KOPT-K1 (cell line): ENCODE data around the gene XYLT2.
A peak's percentile ranks its signal among the peaks of the same experiment; 100 is the strongest.
"Not testable (repeated sequence)": the region's sequence is repeated elsewhere in the genome, so short reads cannot be mapped to it uniquely, and the experiment has no call there.

Source experiments
- H3K27ac ChIP-seq: fragments of 200-600 bp; sonication (generic); 2 replicates; pipeline ENCODE4 v1.5.1; 2016; ENCODE audit warnings: antibody characterized with exemption, mild to moderate bottlenecking, low read depth, low read length; ENCODE audit not compliant: poor library complexity, severe bottlenecking
- H3K36me3 ChIP-seq: fragments of 200-600 bp; sonication (generic); 2 replicates; pipeline ENCODE4 v1.5.1; 2017; ENCODE audit warnings: antibody characterized with exemption, mild to moderate bottlenecking, low read length, moderate library complexity; ENCODE audit not compliant: insufficient read depth
- H3K9me3 ChIP-seq: fragments of 200-600 bp; sonication (generic); 2 replicates; pipeline ENCODE4 v1.5.1; 2017; ENCODE audit warnings: antibody characterized with exemption, low read length, mild to moderate bottlenecking; ENCODE audit not compliant: insufficient read depth, poor library complexity, severe bottlenecking

Gene XYLT2

DNA sequence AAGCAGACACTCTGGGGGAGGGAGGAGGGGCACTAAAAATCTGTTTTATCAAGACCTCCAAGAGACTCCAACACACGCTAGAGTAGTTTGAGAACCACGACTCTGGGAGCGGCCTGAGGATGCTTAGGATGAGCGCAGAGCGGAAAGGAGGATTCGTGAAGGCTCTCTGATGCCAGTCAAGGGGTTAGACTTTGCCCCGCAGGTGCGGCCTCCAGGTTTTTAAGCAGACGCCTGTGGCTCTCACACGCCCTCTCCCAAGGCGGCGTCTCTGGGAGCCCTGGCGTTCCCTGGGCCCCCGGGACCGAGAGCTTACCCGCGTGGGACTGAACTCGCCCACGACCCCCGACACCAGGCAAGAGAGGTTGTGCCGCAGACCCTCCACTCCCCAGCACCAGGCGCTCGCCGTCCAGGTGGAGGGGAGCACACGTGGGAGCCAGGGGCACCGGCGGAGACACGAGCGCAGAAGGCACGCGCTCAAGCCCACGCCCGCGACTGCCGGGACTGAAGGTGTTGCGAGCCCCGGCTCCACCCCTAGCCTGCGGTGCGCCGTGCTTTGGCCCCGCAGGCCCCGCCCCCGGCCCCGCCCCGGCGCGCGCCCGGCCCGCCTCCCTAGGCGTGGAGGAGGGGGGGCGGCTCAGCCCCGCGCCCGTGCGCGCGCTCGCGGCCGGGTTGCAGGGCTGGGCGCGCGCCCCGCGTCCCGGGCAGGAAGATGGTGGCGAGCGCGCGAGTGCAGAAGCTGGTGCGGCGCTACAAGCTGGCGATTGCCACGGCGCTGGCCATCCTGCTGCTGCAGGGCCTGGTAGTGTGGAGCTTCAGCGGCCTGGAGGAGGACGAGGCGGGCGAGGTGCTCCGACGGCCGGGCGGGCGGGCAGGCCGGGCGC, at the start of gene XYLT2:
Gene XYLT2 (plus strand): TSS at position 695 of the 881 bp plus-strand sequence. CDS start 15 bp downstream, at position 710.
- H3K9me3 ChIP-seq: peaks cover 7% of the 10 kb centered on the region
- H3K36me3 ChIP-seq: no peaks in the 10 kb centered on the region
- peak within 1 kb of the TSS; percentile 56 for H3K27ac ChIP-seq

DNA sequence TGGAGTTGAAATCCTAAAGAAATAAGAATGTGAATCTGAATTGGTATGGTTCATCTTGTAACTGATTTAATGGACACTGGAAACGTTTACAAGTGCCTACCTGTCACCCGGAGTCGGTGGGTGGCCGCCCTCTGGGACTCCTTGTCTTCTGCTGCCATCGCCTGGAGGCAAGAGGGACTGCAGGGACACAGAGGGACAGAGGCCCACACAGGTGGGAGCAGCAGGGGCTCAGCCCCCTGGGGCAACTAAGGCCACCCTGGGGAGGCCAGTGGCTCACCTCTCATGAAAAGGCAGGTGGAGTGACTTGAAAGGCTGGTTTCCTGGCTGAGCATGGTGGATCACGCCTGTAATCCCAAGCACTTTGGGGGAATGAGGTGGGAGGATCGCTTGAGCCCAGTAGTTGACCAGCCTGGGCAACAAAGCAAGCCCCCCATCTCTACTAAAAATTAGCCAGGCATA, 48.5 kb upstream of the XYLT2 start:
- Histone ChIP-seq H3K9me3 (no peaks in the 10 kb centered on the region), H3K36me3 (no peaks in the 10 kb centered on the region), H3K27ac (no peak overlapping the region)

DNA sequence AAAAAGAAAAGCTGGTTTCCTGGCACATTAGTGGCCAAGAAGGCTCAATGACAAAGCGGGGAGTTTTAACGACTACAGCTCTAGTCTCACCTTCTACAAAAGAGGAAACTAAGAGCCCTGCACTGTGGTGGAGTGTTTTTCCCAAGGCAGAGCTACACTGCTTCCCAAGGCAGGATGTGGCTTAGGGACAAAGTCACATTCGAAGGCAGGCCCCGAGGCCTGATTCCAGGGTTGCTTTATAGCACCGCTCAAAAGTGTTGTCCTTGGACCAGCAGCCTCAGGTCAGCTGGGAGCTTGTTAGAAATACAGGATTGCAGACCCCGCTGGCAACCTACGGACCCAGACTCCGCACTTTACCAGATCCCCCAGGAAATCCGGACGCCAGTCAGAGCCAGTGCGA, 47.9 kb upstream of the XYLT2 start:
- Histone ChIP-seq H3K9me3 (no peaks in the 10 kb centered on the region), H3K36me3 (no peaks in the 10 kb centered on the region), H3K27ac (no peak overlapping the region)

DNA sequence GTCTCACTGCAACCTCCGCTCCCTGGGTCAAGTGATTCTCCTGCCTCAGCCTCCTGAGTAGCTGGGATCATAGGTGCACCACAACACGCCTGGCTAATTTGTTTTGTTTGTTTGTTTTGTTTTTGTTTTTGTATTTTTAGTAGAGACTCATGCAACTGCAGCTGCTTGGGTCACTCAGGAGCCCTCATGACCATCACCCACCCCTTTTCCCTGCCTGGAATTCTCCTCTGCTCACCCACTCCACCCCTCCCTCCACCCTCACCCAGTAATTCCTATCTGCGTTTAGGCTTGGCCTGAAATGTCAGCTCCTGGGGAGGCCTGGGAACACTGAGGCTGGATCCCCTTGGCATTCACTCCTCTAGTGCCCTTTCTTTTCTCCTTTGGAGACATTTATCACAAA, 46.1 kb upstream of the XYLT2 start:
- H3K36me3 ChIP-seq: no peaks in the 10 kb centered on the region
- H3K27ac ChIP-seq: no peak overlapping the region
- H3K9me3 ChIP-seq: no peaks in the 10 kb centered on the region

DNA sequence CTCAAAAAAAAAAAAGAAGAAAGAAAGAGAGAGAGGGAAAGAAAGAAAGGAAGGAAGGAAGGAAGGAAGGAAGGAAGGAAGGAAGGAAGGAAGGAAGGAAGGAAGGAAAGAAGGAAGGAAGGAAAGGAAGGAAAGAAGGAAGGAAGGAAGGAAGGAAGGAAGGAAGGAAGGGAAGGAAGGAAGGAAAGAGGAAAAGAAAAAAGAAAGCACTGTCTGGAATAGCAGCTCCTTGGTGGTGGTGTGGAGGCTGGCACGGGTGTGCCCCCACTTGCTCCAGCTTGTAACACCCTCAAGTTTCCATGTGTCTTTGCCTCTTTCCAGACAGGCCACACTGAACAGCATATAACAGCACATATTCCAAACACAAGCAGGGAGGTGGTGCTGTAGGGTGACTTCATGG, 45.1 kb upstream of the XYLT2 start:
- H3K27ac ChIP-seq, H3K36me3 ChIP-seq, H3K9me3 ChIP-seq: not testable (repeated sequence)

DNA sequence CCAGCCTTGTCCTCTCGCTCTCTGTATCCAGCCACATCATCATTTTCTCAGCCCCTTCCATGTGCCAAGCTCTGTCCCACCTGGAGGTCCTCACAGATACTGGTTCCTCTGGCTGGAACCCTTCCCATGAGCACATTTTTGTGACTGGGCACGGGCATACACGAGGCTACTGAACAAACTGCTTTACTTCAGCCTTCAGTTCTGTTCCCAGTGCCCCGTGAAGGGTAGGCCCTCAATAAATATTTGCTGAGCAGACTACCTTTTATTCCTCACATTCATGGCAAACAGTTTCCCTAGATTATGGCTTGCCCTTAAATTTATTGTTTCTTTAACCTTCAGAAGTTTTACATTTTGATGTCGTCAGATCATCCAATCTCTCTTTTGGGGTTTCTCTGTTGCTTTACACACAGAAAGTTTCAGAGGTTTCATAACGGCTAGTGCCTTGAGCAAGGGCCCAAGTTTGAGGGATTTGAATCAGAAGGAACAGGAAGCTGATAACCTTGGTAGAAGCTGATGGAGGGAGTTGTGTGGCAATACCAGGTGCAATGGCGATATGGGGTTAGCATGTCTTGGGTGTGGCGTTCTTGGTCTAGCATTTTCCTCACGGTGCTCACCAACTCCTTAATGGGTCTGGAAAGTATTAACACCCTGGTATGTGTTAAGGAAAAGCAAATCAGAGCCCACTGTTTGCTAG, 43.9 kb upstream of the XYLT2 start:
- Histone ChIP-seq H3K27ac (no peak overlapping the region), H3K36me3 (no peaks in the 10 kb centered on the region), H3K9me3 (no peaks in the 10 kb centered on the region)

DNA sequence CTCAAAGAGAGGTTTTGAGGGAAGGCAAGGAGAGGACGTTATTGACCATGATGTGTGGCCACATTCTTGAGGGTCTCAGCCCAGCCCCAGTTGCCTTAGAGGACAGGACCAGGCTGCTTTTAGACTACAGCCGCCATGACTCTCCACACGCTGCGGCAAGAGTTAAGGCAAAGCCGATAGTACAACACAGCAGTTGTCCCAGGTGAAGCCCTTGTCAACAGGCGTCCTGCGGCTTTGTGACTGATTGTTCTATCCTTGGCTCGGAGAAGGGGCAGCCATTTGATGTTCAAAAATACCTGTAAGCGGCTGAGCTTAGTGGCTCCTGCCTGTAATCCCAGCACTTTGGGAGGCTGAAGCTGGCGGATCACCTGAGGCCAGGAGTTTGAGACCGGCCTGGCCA, 42.9 kb upstream of the XYLT2 start:
- Histone ChIP-seq H3K9me3 (no peaks in the 10 kb centered on the region), H3K27ac (no peak overlapping the region)

DNA sequence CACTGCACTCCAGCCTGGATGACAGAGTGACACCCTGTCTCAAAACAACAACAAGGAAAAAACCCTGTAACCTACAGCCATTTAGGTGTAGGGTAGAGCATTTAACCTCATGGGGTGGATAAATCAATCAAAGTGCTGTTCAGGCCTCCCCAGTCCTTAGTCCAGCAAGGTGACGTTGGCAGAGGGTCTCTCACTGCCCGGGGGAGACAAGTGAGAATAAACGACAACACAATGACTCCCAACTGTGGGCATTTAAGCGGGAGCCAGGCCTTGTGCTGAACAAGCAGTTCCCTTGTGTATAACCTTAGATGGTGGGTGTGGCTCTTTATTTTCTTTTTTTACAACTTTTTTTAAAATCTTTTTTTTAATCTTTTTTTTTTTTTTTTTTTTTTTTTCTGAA, 42.3 kb upstream of the XYLT2 start:
- Histone ChIP-seq H3K27ac (no peak overlapping the region), H3K9me3 (no peaks in the 10 kb centered on the region), H3K36me3 (no peaks in the 10 kb centered on the region)

More for the DNA sequence above, 42.9 kb upstream of the XYLT2 start:
- H3K36me3 ChIP-seq: no peaks in the 10 kb centered on the region

DNA sequence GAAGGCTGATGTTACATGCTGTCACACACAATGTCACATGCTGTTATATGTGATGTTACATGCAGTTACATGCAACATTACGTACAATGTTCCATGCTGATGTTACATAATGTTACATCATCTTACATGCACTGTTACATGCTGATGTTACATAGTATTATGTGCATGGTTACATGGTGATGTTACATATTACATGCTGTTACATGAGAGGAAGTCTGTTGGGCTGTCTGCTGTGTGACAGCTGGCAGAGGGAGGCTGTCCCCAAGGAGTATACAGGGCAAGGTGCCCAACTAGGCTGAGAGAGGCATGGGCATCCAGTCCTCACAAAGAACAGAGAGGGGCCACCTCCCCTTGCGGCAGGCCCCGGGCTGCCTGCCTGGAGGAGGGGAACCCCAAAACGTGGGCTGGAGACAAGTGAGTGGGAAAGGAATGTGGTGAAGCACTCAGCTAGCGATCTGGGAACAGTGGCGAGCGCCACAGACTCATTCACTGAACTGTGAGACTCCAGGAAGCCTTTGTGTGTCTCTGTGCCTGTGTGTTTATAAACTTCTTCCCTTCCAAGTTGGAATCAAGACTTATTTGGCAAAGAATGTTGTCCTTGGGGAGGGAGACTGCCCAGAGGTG, 41.0 kb upstream of the XYLT2 start:
- no peaks in the 10 kb centered on the region for H3K9me3 ChIP-seq
- H3K36me3 ChIP-seq: no peaks in the 10 kb centered on the region
- H3K27ac ChIP-seq: no peak overlapping the region

DNA sequence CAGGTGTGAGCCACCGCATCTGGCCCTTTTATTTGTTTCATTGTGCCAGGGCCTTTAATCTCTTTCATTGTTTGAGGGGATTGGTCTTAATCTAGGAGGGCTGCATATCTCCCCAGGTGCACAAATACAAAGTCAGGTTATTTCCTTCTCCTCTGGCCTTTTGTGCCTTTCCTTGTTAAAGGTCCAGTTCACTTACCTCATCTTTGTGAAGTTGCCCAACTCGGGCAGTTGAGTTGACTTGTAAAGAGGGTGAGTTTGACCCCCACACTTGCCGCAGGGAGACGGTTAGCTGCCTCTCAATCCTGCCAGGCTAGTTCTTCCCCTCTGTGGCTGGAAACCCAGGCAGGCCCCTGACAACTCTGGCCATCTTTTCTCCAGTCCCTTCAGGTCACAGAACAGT, 38.3 kb upstream of the XYLT2 start:
- H3K36me3 ChIP-seq: no peaks in the 10 kb centered on the region
- no peaks in the 10 kb centered on the region for H3K9me3 ChIP-seq
- no peak overlapping the region for H3K27ac ChIP-seq

DNA sequence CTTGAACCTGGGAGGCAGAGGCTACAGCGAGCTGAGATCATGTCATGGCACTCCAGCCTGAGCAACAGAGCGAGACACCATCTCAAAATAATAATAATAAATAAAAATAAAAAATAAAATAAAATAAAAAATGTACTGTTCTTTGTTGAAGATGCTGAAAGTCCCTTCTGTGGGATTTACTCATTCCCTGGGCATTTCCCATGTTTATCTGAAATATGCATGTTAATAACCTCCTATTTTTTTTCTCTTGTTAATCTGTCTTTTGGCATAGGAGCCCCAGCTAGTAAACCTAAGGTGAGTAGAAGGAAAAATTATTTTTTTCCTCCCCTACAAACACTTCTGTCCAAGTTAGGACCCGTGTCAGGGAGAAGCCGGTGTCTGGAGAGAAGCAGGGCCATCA, 37.3 kb upstream of the XYLT2 start:
- no peaks in the 10 kb centered on the region for H3K9me3 ChIP-seq
- H3K27ac ChIP-seq: no peak overlapping the region
- no peaks in the 10 kb centered on the region for H3K36me3 ChIP-seq

DNA sequence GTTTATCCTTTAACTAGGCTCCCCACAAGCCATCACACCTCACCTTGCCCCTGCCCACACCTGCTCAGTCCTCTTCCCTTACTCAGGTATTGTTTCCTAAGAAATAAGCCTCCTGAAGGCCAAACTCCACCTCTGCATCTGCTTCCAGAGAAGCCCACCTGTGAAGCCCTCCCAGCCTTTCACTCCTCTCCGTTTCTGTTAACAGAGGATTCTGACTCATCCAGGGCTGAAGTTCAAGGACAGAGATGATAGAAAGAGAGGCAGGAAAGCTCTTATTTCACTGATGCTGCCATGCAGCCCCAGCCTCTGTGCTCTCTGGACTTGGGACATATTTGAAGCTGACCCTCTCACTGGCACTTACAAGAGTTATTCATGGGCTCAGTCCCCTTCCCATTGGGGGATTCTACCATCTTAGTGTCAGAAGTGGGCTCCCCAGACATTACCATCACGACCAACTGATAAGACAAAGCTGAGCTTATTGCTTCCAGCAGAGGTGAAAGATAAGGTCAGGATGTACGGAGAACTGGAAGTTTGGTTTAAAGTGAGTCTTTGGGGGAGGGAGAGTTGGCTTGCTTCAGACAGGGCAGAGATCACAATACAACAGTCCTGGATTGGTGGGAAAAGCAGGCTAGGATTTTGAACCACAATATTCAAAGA, 35.3 kb upstream of the XYLT2 start:
- Histone ChIP-seq H3K9me3 (no peaks in the 10 kb centered on the region), H3K27ac (no peak overlapping the region), H3K36me3 (no peaks in the 10 kb centered on the region)

DNA sequence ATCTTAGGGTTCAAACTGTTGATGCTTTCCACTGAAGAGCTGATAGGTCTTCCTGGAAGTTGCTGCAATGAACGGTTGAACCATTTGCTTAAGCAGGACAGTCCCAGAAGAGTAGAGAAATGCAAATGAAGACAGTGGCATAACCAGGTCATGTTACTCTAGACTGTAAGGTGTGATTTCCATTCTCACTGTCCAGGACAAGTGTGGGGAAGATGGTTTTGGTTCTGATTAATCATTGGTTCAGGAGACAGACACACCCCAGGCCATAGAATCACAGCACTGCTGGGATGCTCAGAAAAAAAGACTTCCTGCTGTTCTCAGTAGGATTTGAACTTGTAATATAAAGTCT, 34.8 kb upstream of the XYLT2 start:
- H3K9me3 ChIP-seq: no peaks in the 10 kb centered on the region
- H3K36me3 ChIP-seq: no peaks in the 10 kb centered on the region
- H3K27ac ChIP-seq: no peak overlapping the region

DNA sequence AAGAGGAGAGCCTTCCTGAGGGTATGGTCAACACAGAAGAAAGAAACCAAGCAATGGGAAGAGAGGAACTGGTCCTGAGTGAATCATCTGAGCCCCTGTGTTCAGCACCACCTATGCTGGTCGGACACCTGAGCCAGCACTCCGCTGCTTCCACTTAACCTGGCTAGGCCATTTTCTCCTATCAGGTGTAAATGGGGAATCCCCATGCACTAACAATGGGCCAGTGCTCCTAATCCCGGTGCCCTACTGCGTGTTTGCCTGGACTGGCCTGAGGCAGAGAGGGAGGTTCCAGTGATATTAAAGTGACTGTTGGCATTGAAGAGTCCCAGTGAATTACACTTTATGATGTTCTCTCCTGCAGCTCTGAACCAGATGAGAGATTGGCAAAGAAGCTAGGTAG, 34.4 kb upstream of the XYLT2 start:
- Histone ChIP-seq H3K9me3 (no peaks in the 10 kb centered on the region), H3K36me3 (no peaks in the 10 kb centered on the region), H3K27ac (no peak overlapping the region)

DNA sequence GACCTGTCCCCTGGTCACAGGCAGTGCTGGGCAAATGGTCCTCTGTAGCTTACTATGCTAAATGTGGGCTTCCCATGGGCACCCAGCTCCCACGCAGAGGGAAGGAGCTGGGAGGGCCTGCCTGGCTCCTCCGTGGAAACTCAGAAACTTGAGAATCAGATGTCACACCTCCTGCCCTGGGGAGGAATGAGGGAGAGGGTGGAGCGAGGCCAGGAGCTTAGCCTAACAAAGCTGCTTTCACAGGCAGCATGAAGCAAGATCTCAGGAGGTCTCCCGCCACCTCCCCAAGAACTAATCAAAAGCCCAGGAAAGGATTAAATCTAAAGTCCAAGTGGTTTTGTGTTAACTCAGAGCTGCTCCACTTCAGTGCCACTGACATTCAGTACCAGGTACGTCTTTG, 33.6 kb upstream of the XYLT2 start:
- no peaks in the 10 kb centered on the region for H3K36me3 ChIP-seq
- no peaks in the 10 kb centered on the region for H3K9me3 ChIP-seq
- H3K27ac ChIP-seq: no peak overlapping the region
